NCI-H2107 treated with DMSO at 0.1 percent for 48 hours (cell line): ENCODE results near the gene KRTAP2-1.
"Not testable (repeated sequence)": the region's sequence is repeated elsewhere in the genome, so short reads cannot be mapped to it uniquely, and the experiment has no call there.

Experiments used
- DNase-seq: peaks from one replicate; lab custom pipeline; 2025; ENCODE audit not compliant: unreplicated experiment; lab: John Stamatoyannopoulos, UW

The KRTAP2-1 gene

DNA sequence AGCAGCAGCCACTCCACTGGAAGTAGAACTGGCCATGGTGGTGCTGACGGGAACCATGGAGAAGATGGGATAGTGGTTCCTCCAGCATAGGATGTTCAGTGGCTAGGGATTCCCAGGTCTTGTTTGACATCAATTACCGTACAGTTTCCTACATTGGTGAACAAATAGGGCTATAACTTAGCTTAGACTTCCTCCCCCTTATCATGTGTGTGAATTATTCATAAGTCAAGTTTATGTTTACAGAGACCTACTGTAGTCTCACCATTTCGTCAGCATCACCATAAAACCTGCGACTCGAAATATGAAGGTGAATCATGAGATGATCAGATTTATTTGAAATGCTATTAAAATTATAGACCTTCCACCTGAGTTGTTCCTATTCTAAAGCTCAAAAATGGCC lies 11.6 kb upstream of the KRTAP2-1 start:
- no peak for DNase-seq

DNA sequence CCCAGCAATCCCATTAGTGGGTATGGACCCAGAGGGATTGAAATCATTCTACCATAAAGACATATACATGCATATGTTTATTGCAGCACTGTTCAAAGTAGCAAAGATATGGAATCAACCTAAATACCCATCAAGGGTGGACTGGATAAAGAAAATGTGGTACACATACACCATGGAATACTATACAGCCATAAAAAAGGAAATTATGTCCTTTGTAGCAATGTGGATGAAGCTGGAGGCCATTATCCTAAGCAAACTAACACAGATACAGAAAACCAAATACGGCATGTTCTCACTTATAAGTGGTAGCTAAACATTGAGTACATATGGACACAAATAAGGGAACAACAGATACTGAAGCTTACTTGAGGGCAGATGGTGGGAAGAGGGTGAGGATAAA lies 10.4 kb upstream of the KRTAP2-1 start:
- DNase-seq: no peak

DNA sequence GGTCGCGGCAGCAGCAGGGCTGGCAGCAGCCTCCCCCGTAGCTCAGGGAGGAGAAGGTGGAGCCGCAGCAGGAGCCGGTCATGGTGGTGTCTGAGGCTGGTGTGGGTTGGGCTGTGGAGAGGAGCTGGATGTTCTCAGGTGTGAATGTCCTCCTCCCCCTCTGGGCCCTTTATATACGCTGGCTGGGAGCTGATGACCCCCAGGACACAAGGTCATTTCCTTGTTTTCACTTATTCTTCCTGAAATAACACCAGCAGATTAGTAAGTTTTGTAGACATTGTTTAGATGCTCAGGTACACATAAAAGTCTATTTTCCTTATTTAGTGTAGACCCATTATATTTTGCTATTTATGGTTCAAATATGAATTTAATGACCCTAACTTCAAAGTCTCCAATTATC lies 8.0 kb upstream of the KRTAP2-1 start, which contains the start of gene KRTAP2-2:
Gene KRTAP2-2, minus strand, starts transcription at position 101 of the 400 bp plus-strand sequence. Its CDS starts 19 bp downstream, at position 82.
- DNase-seq: not testable (repeated sequence)

DNA sequence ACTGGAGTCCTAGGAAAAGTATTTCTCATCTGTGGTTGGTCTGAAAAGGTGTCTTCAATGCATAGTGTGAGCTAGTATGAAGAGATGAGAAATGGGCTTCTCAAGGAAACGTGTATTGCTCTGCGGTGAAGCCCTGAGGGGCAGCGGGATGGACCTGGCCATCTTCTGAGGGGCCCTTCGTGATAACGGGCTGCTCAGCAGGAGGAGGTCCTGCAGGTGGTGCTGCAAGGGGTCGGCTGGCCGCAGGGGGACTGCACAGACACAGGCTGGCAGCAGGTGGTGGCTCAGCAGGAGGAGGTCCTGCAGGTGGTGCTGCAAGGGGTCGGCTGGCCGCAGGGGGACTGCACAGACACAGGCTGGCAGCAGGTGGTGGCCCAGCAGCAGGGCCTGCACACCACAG lies 7.4 kb upstream of the KRTAP2-1 start:
- DNase-seq: not testable (repeated sequence)

DNA sequence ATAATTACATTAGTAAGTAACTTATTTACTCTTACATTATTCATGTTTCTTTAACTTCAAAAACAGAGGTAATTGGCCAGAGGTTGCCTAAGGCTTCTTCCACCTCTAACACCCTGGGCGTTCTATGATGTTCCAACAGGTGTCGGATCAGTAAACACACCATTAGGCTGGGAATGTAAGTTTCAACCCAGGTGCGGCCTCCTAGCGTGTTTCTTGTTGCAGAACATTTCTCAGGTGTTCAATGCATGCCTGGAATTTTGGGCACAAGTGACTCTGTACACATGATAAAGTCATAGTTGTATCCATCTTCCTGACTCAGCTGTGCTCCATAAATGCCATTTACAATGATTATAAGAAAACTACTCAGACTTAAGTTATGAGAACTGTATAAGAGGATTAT lies 6.9 kb upstream of the KRTAP2-1 start:
- no peak for DNase-seq

DNA sequence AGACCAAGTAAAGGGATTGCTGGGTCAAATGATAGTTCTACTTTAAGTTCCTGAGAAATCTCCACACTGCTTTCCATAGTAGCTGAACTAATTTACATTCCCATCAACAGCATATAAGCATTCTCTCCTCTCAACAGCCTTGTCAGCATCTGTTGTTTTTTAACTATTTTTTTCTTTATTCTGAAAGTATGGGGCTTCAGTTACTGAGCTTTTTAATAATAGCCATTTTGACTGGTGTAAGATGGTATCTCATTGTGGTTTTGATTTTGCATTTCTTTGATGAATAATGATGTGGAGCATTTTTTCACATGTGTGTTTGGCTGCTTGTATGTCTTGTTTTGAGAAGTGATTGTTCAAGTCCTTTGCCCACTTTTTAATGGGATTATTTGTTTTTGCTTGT lies 5.5 kb upstream of the KRTAP2-1 start:
- DNase-seq: no peak

DNA sequence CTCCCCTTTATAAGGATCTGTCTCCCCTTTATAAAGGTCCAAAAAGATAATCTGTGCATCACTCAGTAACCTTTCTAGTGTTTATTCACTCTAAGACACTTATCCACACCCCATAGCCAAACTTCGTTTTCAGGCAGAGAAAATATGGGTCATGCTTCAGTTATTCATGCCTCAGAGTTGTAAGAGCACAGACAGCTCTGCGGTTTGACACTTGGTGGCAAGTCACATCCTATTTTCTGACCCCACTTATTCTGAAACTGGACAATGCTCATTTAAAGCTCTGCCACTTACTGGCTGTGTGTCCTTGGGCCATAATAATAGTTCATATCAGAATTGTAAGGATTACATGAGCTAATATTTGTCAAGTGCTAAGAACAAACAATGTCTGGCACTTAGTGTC lies 2.0 kb upstream of the KRTAP2-1 start:
- no peak for DNase-seq

DNA sequence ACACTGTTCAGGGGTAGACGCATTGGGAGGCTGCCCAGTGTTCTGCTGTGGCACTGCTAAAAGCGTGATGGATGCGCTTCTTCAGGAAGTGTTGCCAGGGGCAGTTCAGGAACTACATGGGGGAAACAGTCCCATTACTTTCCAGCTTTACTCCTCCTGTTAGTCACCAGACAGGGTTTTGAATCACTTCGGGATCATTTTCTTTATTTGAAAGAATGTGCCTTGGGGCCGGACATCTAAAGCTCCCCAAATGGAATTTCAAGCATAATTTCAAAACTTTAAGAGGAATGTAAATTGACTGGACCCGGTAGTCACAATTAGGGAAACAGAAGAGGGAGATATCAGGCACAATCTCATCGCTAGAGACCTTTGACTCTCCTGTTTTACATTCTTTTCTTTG lies 1.3 kb upstream of the KRTAP2-1 start:
- no peak for DNase-seq

DNA sequence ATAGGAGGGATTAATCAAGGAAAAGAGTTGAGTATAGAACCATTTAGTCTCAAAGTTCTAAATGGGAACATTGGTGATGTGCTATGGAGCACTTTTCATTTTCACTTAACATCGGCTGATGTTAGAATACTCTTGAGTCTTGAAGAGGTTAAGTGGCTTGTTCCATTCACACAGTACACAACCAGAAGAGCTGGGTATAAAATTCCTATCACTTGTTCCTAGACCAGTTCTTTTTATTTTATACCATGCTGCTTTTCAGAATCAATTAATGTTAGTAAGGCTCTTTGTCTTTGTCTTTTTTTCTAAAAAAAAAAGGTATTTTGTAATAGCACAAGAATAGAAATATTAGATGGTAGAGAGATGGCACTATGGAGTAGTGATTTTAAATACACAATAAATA lies 4.2 kb downstream of the KRTAP2-1 start:
- no peak for DNase-seq

DNA sequence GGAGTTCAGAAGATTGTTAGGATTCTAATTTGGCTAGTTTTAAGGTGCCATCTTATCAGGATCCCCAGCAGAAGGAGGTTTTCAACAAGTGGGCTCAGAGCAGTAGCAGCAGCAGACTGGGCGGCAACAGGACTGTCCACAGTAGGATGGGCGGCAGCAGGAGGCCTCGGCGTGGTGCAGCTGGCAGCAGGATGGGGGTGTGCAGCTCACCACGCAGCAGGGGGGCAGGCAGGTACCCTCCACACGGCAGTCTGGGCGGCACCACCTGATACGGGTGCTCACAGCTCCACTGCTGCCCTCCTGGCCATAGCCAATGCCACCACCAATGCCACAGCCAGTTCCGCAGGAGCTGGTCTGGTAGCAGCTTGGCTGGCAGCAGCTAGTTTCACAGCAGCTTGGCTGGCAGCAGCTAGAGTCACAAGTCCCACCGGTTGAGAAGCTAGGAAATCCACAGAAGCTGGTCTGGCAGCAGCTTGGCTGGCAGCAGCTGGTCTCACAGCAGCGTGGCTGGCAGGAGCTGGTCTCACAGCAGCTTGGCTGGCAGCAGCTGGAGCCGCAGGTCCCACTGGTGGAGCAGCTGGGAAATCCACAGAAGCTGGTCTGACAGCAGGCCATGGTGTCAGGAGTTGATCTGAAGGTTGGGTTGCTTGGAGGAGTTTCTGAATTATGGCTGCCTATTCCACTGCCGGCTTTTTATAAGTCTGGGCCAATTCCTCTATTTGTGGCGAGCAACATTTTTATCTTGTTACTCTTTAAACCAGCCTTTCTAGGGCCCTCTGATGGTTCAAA lies 6.1 kb downstream of the KRTAP2-1 start, which contains the start of gene KRTAP1-1:
Gene KRTAP1-1, minus strand, starts transcription at position 668 of the 789 bp plus-strand sequence. Its CDS starts 53 bp downstream, at position 615.
- peak; percentile 30 for DNase-seq

DNA sequence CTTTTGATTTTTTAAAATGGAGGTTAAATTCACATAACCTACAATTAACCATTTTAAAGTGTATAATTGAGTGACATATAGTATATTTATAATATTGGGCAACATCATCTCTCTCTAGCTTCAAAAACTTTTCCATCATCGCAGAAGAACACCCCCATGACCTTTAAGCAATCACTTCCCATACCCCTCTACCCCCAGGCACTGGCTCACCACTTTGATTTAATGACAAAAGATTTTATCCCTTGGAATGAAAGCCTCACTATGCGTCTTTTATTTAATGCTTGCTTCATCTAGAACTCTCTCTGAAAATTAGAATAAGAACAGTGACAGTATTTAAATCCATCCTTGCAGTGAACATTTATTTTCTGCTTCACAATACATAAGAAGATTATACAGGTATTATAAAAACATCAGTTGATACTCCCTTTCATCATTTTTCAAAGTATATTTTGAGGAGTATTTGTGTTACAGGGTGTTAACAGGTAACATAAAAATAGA lies 9.2 kb downstream of the KRTAP2-1 start:
- no peak for DNase-seq

DNA sequence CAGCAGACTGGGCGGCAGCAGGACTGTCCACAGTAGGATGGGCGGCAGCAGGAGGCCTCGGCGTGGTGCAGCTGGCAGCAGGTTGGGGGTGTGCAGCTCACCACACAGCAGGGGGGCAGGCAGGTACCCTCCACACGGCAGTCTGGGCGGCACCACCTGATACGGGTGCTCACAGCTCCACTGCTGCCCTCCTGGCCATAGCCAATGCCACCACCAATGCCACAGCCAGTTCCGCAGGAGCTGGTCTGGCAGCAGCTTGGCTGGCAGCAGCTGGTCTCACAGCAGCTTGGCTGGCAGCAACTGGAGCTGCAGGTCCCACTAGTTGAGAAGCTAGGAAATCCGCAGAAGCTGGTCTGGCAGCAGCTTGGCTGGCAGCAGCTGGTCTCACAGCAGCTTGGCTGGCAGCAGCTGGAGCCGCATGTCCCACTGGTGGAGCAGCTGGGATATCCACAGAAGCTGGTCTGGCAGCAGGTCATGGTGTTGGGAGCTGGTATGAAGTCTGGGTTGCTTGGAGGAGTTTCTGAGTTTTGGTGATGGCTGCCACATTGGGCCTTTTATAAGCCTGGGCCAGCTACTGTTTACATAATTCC lies 12.7 kb downstream of the KRTAP2-1 start, which contains the start of gene KRTAP1-3:
Gene KRTAP1-3, minus strand, starts transcription at position 529 of the 590 bp plus-strand sequence. Its CDS starts 53 bp downstream, at position 476.
- not testable (repeated sequence) for DNase-seq

DNA sequence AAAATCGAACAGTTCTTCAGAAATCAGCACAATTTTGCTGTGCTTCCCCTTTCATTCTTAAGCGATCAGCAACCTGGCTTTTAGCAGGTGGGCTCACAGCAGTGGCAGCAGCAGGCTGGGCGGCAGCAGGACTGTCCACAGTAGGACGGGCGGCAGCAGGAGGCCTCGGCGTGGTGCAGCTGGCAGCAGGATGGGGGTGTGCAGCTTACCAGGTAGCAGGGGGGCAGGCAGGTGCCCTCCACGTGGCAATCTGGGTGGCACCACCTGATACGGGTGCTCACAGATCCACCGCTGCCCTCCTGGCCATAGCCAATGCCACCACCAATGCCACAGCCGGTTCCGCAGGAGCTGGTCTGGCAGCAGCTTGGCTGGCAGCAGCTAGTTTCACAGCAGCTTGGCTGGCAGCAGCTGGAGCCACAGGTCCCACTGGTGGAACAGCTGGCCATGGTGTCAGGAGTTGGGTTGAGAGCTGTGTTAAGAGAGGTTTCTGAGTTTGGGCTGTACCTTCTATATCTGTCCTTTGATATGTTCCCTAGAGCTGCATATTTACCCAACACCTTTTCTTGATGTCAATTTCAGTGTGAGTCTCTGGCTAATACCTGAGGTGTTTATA lies 17.4 kb downstream of the KRTAP2-1 start, which contains the start of gene KRTAP1-4:
Gene KRTAP1-4, minus strand, starts transcription at position 563 of the 613 bp plus-strand sequence. Its CDS starts 117 bp downstream, at position 446.
- DNase-seq: no peak

DNA sequence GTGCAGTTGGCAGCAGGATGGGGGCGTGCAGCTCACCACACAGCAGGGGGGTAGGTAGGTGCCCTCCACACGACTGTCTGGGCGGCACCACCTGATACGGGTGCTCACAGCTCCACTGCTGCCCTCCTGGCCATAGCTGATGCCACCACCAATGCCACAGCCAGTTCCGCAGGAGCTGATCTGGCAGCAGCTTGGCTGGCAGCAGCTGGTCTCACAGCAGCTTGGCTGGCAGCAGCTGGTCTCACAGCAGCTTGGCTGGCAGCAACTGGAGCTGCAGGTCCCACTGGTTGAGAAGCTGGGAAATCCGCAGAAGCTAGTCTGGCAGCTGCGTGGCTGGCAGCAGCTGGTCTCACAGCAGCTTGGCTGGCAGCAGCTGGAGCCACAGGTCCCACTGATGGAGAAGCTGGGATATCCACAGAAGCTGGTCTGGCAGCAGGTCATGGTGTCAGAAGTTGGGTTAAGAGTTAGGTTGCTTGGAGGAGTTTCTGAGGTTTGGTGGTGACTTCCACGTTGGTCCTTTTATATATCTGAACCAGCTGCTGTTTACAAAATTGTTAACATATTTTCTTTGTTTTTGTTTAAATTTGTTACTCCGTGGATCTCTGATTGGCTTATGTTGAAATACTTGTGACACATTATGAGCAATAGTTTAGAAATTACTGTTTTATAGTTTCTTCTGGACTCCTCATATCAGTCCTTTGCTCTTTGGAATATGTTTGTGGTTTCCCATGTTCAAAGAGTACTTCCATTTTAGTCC lies 20.2 kb downstream of the KRTAP2-1 start, which contains the start of gene KRTAP1-5:
Gene KRTAP1-5, minus strand, starts transcription at position 494 of the 757 bp plus-strand sequence. Its CDS starts 53 bp downstream, at position 441.
- no peak for DNase-seq

DNA sequence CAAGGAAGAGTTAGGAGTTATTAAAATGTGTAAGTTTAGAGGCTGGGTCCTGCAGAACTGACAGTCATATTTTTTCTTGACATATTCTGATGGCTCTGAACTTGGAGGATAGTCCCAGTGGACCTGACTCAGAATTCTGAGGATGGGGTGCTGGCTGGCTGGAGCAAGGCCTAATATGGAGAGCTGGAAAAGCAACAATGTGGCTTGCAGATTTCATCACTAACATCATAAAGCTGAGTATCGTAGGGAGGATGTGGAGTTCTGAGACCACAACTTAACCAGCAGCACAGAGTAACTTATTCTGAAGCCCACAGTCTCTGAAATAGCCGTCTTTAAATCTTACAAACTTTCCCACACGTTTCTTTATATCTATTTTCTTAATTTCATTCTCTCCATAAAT lies 22.4 kb downstream of the KRTAP2-1 start:
- DNase-seq: no peak

DNA sequence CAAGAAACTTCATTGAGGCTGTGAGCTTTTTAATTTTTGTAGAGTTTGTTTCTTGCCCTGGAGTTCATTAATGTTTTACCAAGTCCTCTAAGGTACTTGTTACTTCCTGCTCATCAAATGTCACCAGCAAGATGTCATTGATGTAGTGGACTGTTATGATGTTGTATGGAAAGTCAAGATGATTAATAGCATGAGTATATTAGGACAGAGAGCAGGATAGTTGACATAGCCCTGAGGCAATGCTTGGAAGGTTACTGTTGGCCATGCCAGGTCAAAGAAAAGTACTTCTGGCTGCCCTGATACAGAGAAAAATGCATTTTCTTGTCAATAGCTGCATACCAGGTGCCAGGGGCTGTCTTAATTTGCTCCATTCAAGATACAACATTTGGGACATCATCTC lies 26.8 kb downstream of the KRTAP2-1 start:
- DNase-seq: no peak

DNA sequence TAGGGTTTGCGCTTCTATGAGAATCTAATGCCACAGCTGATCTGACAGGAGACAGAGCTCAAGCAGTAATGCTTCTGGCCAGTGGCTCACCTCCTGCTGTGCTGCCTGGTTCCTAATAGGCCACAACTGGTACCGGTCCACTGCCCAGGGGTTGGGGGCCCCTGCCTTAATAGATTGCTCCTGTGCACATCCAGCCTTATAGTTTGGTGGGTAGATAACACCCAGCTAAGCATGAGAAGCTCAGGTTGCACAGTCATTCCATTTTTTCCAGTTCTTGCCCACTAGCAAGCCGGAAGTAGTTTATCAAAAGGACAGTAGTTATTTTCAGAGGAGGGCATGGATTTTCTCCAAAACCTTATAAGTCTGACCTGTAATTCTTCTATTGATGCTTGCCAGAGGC lies 27.7 kb downstream of the KRTAP2-1 start:
- no peak for DNase-seq

DNA sequence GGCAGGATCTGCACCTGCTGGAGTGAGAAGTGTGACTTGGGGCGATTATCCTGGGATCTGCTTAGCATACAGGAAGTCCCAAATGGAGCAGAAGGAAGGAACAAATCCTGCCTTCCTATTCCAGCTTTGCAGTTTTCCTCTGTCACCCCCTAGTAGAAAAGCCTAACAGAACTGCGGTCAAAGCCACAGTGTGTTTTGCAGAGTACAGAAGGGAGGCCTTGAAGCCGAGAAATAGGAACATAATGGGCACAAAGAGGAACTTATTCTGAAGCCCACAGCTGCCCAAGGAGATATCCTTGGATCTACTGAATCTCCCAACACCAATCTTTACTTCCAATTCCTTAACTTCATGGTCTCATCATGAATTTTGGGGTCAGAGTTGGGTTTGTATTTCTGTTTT lies 28.6 kb downstream of the KRTAP2-1 start:
- DNase-seq: no peak

DNA sequence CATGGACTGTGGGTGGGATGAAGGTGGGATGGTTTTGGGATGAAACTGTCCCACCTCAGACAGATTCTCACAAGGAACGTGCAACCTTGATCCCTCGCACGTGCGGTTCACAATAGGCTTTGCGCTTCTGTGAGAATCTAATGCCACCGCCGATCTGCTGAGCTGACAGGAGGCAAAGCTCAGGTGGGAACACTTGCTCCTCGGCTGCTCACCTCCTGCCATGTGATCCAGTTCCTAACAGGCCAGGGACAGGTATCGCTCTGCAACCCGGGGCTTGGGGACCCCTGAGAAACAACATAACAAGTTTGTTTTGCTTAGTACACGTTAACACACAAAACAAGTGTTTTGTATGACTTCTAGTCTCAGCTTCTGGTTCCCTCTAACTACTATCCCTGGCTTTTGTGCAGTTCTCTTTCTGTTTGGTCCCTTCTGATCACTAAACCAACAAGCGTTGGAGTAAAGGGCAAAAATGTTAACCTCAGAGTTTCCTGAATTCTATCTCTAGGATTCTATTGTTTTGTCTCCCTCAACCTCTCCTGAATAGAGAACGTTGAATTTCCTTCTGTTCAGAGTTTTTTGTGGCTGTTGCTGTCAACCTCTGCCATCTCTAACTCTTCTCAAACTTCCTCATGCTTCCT lies 30.4 kb downstream of the KRTAP2-1 start:
- no peak for DNase-seq

DNA sequence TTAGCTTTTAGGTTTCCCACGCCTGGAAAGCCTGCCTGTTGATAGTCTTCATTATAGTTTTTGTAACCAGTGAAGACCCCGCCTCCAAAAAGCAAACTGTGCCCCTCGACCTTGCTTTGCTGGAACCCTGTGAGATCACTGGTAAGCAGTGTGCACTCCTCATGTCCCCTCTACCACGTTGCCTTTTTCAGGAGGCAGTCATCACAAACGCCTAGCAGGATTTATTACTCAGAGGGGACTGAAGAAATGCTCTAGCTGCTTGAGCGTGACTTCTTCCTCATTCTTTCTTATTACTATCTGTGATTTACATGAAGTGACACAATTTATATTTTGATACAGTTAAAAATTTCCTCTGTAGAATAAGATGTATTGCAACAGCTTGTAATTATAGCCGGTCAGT lies 31.7 kb downstream of the KRTAP2-1 start:
- DNase-seq: no peak
